Endodermal cell (in vitro differentiated cells): ENCODE data around the gene ZNF497. TPM values are rescaled to one million over a fixed set of nuclear protein-coding genes. Genes with fewer than 3 reads are reported as not detected.
A peak's percentile ranks its signal among the peaks of the same experiment; 100 is the strongest.

Experiments
- DNase-seq: peaks from one replicate; pipeline ENCODE4 v3.0.0-alpha.2; 2017
- H3K27ac ChIP-seq: 2 replicates; pipeline ENCODE4 v1.5.1; 2013; ENCODE audit warnings: mild to moderate bottlenecking, low read depth, low read length, moderate library complexity
- H3K27me3 ChIP-seq: 2 replicates; pipeline ENCODE4 v1.6.1; 2013; ENCODE audit warnings: mild to moderate bottlenecking, low read length, moderate library complexity; ENCODE audit not compliant: insufficient read depth, control insufficient read depth, poor library complexity, severe bottlenecking
- H3K36me3 ChIP-seq: 2 replicates; pipeline ENCODE4 v1.7.0; 2013; ENCODE audit warnings: mild to moderate bottlenecking, low read length, moderate library complexity; ENCODE audit not compliant: control insufficient read depth, insufficient read depth
- H3K4me1 ChIP-seq: one replicate; pipeline ENCODE4 v1.7.0; 2013; ENCODE audit warnings: low read length; ENCODE audit not compliant: control insufficient read depth, insufficient read depth
- H3K4me3 ChIP-seq: 2 replicates; pipeline ENCODE4 v1.5.1; 2013; ENCODE audit warnings: mild to moderate bottlenecking, low read length, moderate library complexity
- H3K9ac ChIP-seq: 2 replicates; pipeline ENCODE4 v1.6.1; 2013; ENCODE audit warnings: mild to moderate bottlenecking, low read length, moderate library complexity; ENCODE audit not compliant: poor library complexity, severe bottlenecking; ENCODE audit errors: extremely low read depth
- H3K9me3 ChIP-seq: 2 replicates; pipeline ENCODE4 v1.6.1; 2013; ENCODE audit warnings: mild to moderate bottlenecking, low read length, moderate library complexity; ENCODE audit not compliant: control insufficient read depth
- H3K27ac Mint-ChIP-seq: 2 replicates; pipeline ENCODE4 v1.8.0; 2020; ENCODE audit warnings: mixed read lengths
- H3K27me3 Mint-ChIP-seq: 2 replicates; pipeline ENCODE4 v1.8.0; 2021; ENCODE audit warnings: mild to moderate bottlenecking, mixed read lengths; ENCODE audit not compliant: insufficient read depth
- H3K36me3 Mint-ChIP-seq: 2 replicates; pipeline ENCODE4 v1.8.0; 2020; ENCODE audit warnings: low read depth, mixed read lengths
- H3K4me1 Mint-ChIP-seq: 2 replicates; pipeline ENCODE4 v1.8.0; 2020; ENCODE audit warnings: mixed read lengths
- H3K4me3 Mint-ChIP-seq: 2 replicates; pipeline ENCODE4 v1.8.0; 2020; ENCODE audit warnings: mild to moderate bottlenecking, moderate library complexity, mixed read lengths
- H3K9me3 Mint-ChIP-seq: 2 replicates; pipeline ENCODE4 v1.8.0; 2020; ENCODE audit warnings: mild to moderate bottlenecking, mixed read lengths
- CTCF ChIP-seq: fragments of 200-600 bp; sonication (generic); conservative IDR thresholded peaks from 2 replicates; pipeline ENCODE4 v1.5.0; 2021; ENCODE audit warnings: antibody characterized with exemption, mild to moderate bottlenecking
- WGBS, 2 experiments: methylation state at CpG; one replicate each; pipeline versions ENCODE4 v1.1.5 to v1.1.7; 2013; ENCODE audit warnings: missing lambda C conversion rate in 2 of 2, mixed read lengths in 1 of 2; ENCODE audit not compliant: insufficient coverage in 1 of 2, insufficient read length in 1 of 2; 5-methylcytosine and 5-hydroxymethylcytosine counted together
- total RNA-seq, 2 donors: library from RNA; stranded (reverse); fragmentation: NEBNext Ultra II Directional in 1 of 2; extraction: Animal tissue kit (Norgen Biotek cat#: 25700) in 1 of 2; gene quantifications; 2 replicates in 1 of 2; 3 replicates in 1 of 2; pipeline ENCODE4 v1.2.1, GENCODE V29; 2021

Gene ZNF497
- total RNA-seq, 2 donors from 2014 or later = 5.2 to 5.9 TPM

- Mint-ChIP-seq H3K36me3 (peaks cover 23% of the 10 kb centered on the region), H3K4me1 (peaks cover 10% of the 10 kb centered on the region), H3K4me3 (no peak overlapping the region), H3K9me3 (no peaks in the 10 kb centered on the region), H3K27me3 (peaks cover 57% of the 10 kb centered on the region), H3K27ac (no peak overlapping the region)
- DNase-seq = peak; percentile 55
- Histone ChIP-seq H3K9ac (no peak overlapping the region), H3K27me3 (no peaks in the 10 kb centered on the region), H3K4me3 (no peak overlapping the region), H3K4me1 (peaks cover 6% of the 10 kb centered on the region), H3K27ac (no peak overlapping the region), H3K36me3 (peaks cover 26% of the 10 kb centered on the region), H3K9me3 (no peaks in the 10 kb centered on the region)
- TF ChIP-seq CTCF = no peak
- WGBS, 2 experiments = 83 to 88% methylated on average over 4 to 7 of the region's 7 CpGs
These were observed 35.0 kb upstream of the ZNF497 start for GRCh38 chr19:58397533-58398037.

GRCh38 chr19:58396691-58397532 lies 34.4 kb upstream of the ZNF497 start:
- no peak for TF ChIP-seq CTCF
- H3K36me3 ChIP-seq = peaks cover 31% of the 10 kb centered on the region
- 90 to 91% methylated on average over 29 to 58 of the region's 58 CpGs for WGBS, 2 experiments
- no peak overlapping the region for H3K27ac ChIP-seq
- peak; percentile 65 for DNase-seq
- peaks cover 6% of the 10 kb centered on the region for H3K4me1 ChIP-seq
- no peaks in the 10 kb centered on the region for H3K9me3 ChIP-seq
- Mint-ChIP-seq H3K4me3 (no peak overlapping the region), H3K36me3 (peaks cover 26% of the 10 kb centered on the region), H3K27ac (no peak overlapping the region), H3K4me1 (peaks cover 10% of the 10 kb centered on the region), H3K27me3 (peaks cover 57% of the 10 kb centered on the region), H3K9me3 (no peaks in the 10 kb centered on the region)
- no peak overlapping the region for H3K4me3 ChIP-seq
- no peaks in the 10 kb centered on the region for H3K27me3 ChIP-seq
- H3K9ac ChIP-seq = no peak overlapping the region

- Mint-ChIP-seq H3K4me3 (peak overlapping the region; percentile 40), H3K9me3 (no peaks in the 10 kb centered on the region), H3K27ac (no peak overlapping the region), H3K36me3 (peaks cover 29% of the 10 kb centered on the region), H3K4me1 (peaks cover 10% of the 10 kb centered on the region), H3K27me3 (peaks cover 57% of the 10 kb centered on the region)
- no peak for TF ChIP-seq CTCF
- Histone ChIP-seq H3K9me3 (no peaks in the 10 kb centered on the region), H3K27ac (no peak overlapping the region), H3K4me3 (no peak overlapping the region), H3K4me1 (peaks cover 6% of the 10 kb centered on the region), H3K27me3 (no peaks in the 10 kb centered on the region), H3K36me3 (peaks cover 39% of the 10 kb centered on the region), H3K9ac (no peak overlapping the region)
- DNase-seq = peak; percentile 78
- WGBS, 2 experiments = 57 to 73% methylated on average over 36 to 75 of the region's 75 CpGs
These were observed 33.6 kb upstream of the ZNF497 start for GRCh38 chr19:58395979-58396627.
